Measurements from ENCODE around the gene TERT.

DNA sequence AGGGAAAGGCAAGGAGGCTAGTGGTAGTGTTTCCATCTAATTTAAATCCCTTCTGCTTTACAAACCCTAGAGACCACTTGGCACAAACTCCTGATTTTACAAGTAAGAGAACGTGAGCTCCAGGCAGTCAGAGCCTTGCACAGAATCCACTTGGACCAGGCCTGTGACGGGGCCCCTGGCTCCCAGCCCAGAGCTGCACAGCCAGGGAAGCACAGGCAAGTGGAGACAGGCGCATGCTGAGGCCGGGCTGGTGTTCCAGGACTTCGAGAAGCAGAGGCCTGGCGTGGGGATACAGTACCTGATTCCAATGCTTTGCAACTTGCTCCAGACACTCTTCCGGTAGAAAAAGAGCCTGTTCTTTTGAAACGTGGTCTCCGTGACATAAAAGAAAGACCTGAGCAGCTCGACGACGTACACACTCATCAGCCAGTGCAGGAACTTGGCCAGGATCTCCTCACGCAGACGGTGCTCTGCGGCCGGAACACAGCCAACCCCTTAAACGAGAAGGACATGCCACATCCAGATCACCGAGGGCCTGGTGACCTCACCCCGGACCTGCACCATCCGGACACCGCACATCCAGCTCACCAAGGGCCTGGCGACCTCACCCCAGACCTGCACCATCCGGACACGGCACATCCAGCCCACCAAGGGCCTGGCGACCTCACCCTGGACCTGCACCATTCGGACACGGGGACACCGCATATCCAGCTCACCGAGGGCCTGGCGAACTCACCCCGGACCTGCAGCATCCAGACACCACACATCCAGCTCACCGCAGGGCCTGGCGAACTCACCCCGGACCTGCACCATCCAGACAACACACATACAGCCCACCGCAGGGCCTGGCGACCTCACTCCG lies 12.5 kb downstream of the TERT start:
- TF ChIP-seq, protein P1, sequence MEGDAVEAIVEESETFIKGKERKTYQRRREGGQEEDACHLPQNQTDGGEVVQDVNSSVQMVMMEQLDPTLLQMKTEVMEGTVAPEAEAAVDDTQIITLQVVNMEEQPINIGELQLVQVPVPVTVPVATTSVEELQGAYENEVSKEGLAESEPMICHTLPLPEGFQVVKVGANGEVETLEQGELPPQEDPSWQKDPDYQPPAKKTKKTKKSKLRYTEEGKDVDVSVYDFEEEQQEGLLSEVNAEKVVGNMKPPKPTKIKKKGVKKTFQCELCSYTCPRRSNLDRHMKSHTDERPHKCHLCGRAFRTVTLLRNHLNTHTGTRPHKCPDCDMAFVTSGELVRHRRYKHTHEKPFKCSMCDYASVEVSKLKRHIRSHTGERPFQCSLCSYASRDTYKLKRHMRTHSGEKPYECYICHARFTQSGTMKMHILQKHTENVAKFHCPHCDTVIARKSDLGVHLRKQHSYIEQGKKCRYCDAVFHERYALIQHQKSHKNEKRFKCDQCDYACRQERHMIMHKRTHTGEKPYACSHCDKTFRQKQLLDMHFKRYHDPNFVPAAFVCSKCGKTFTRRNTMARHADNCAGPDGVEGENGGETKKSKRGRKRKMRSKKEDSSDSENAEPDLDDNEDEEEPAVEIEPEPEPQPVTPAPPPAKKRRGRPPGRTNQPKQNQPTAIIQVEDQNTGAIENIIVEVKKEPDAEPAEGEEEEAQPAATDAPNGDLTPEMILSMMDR (IDR thresholded peaks at IDR 0.05), result no peak
- no peak for TF ChIP-seq EZH2 (IDR thresholded peaks at IDR 0.05)
